ENCODE data around the gene CLIC5. TPM values are rescaled to one million over a fixed set of nuclear protein-coding genes. Genes with fewer than 3 reads are reported as not detected.

CLIC5 gene
- total RNA-seq, 4 donors from 2014 or later: 2.8 to 6.9 (median 5.0) TPM

- no peak for TF ChIP-seq POLR2AphosphoS5 (IDR thresholded peaks at IDR 0.05)
- no peak for TF ChIP-seq EP300 (IDR thresholded peaks at IDR 0.05)
- TF ChIP-seq CTCF (IDR thresholded peaks at IDR 0.05): no peak
- no peak for TF ChIP-seq POLR2A (IDR thresholded peaks at IDR 0.05)
- Histone ChIP-seq H3K27me3 (peaks cover 2% of the 10 kb centered on the region), H3K27ac (no peak overlapping the region), H3K9me3 (no peaks in the 10 kb centered on the region), H3K4me3 (no peak overlapping the region), H3K4me1 (no peaks in the 10 kb centered on the region), H3K36me3 (no peaks in the 10 kb centered on the region)
- no peak for ATAC-seq
- WGBS, 2 donors (ENCODE audit: low coverage in 1 of 2): 88% methylated on average over 1 of the region's 1 CpG; no CpG with 5 or more reads in 1 of the 2 donors
These were observed 170.1 kb downstream of the CLIC5 start for GRCh38 chr6:45845567-45845966.

- no peak overlapping the region for H3K4me3 ChIP-seq
- TF ChIP-seq CTCF (IDR thresholded peaks at IDR 0.05) (no peak), EP300 (IDR thresholded peaks at IDR 0.05) (no peak), POLR2AphosphoS5 (IDR thresholded peaks at IDR 0.05) (no peak), POLR2A (IDR thresholded peaks at IDR 0.05) (no peak)
- WGBS, 2 donors (ENCODE audit: low coverage in 1 of 2): 85 to 93% methylated on average over 4 to 8 of the region's 8 CpGs
- no peaks in the 10 kb centered on the region for H3K9me3 ChIP-seq
- H3K36me3 ChIP-seq: no peaks in the 10 kb centered on the region
- no peaks in the 10 kb centered on the region for H3K4me1 ChIP-seq
- no peak overlapping the region for H3K27ac ChIP-seq
- no peaks in the 10 kb centered on the region for H3K27me3 ChIP-seq
- ATAC-seq: no peak
These were observed 170.7 kb downstream of the CLIC5 start for GRCh38 chr6:45844986-45845385.

GRCh38 chr6:45843848-45844521 is 171.7 kb downstream of the CLIC5 start:
- Histone ChIP-seq H3K9me3 (no peaks in the 10 kb centered on the region), H3K27me3 (no peaks in the 10 kb centered on the region), H3K4me1 (no peaks in the 10 kb centered on the region), H3K4me3 (no peak overlapping the region), H3K36me3 (no peaks in the 10 kb centered on the region), H3K27ac (no peak overlapping the region)
- TF ChIP-seq CTCF (IDR thresholded peaks at IDR 0.05): no peak
- TF ChIP-seq POLR2AphosphoS5 (IDR thresholded peaks at IDR 0.05): no peak
- no peak for TF ChIP-seq EP300 (IDR thresholded peaks at IDR 0.05)
- ATAC-seq: no peak
- 50 to 81% methylated on average over 1 to 3 of the region's 8 CpGs for WGBS, 2 donors (ENCODE audit: low coverage in 1 of 2)

- Histone ChIP-seq H3K9me3 (no peaks in the 10 kb centered on the region), H3K27ac (no peak overlapping the region), H3K4me3 (no peak overlapping the region), H3K4me1 (no peaks in the 10 kb centered on the region), H3K27me3 (no peaks in the 10 kb centered on the region), H3K36me3 (no peaks in the 10 kb centered on the region)
- no peak for ATAC-seq
- TF ChIP-seq EP300 (IDR thresholded peaks at IDR 0.05) (no peak), CTCF (IDR thresholded peaks at IDR 0.05) (no peak), POLR2AphosphoS5 (IDR thresholded peaks at IDR 0.05) (no peak), POLR2A (IDR thresholded peaks at IDR 0.05) (no peak)
- 67 to 86% methylated on average over 2 to 3 of the region's 3 CpGs for WGBS, 2 donors (ENCODE audit: low coverage in 1 of 2)
These were observed 174.6 kb downstream of the CLIC5 start for GRCh38 chr6:45841062-45841461.

GRCh38 chr6:45838996-45839395 is 176.7 kb downstream of the CLIC5 start:
- H3K9me3 ChIP-seq: no peaks in the 10 kb centered on the region
- no peaks in the 10 kb centered on the region for H3K36me3 ChIP-seq
- TF ChIP-seq EP300 (IDR thresholded peaks at IDR 0.05) (no peak), POLR2A (IDR thresholded peaks at IDR 0.05) (no peak), CTCF (IDR thresholded peaks at IDR 0.05) (no peak), POLR2AphosphoS5 (IDR thresholded peaks at IDR 0.05) (no peak)
- H3K27ac ChIP-seq: no peak overlapping the region
- no peaks in the 10 kb centered on the region for H3K27me3 ChIP-seq
- no peak for ATAC-seq
- H3K4me3 ChIP-seq: no peak overlapping the region
- 60% methylated on average over 1 of the region's 2 CpGs; no CpG with 5 or more reads in 1 of the 2 donors for WGBS, 2 donors (ENCODE audit: low coverage in 1 of 2)
- no peaks in the 10 kb centered on the region for H3K4me1 ChIP-seq

Measured in gastroesophageal sphincter (tissue), 4 donors.